GM06990 (cell line): ENCODE data around the gene TRPM2.

Source experiments
- DNase-seq: peaks from one replicate; pipeline ENCODE4 v3.0.0-alpha.2; 2011; ENCODE audit not compliant: insufficient read length; ENCODE audit errors: extremely low read depth
- H3K27me3 ChIP-seq: replicated peaks from 2 replicates; pipeline ENCODE4 v1.6.0; 2011; ENCODE audit warnings: low read length; ENCODE audit not compliant: control insufficient read depth, insufficient read depth
- H3K36me3 ChIP-seq: 2 replicates; pipeline ENCODE4 v1.5.1; 2011; ENCODE audit warnings: low read length; ENCODE audit not compliant: control insufficient read depth, insufficient read depth
- H3K4me3 ChIP-seq: replicated peaks from 2 replicates; pipeline ENCODE4 v1.5.1; 2011; ENCODE audit warnings: low read depth, mild to moderate bottlenecking, control low read depth, low read length
- TF ChIP-seq, protein P1 (sequence below): IDR thresholded peaks from 2 replicates; pipeline ENCODE4 v1.5.1; 2011; ENCODE audit warnings: low read length, control low read depth, mild to moderate bottlenecking, inconsistent platforms; ENCODE audit not compliant: insufficient read depth, poor library complexity, severe bottlenecking

TRPM2 gene

GRCh38 chr21:44310628-44311507 is 42.6 kb upstream of the TRPM2 start:
- peaks cover 56% of the 10 kb centered on the region for H3K36me3 ChIP-seq
- DNase-seq = no peak
- TF ChIP-seq, protein P1, sequence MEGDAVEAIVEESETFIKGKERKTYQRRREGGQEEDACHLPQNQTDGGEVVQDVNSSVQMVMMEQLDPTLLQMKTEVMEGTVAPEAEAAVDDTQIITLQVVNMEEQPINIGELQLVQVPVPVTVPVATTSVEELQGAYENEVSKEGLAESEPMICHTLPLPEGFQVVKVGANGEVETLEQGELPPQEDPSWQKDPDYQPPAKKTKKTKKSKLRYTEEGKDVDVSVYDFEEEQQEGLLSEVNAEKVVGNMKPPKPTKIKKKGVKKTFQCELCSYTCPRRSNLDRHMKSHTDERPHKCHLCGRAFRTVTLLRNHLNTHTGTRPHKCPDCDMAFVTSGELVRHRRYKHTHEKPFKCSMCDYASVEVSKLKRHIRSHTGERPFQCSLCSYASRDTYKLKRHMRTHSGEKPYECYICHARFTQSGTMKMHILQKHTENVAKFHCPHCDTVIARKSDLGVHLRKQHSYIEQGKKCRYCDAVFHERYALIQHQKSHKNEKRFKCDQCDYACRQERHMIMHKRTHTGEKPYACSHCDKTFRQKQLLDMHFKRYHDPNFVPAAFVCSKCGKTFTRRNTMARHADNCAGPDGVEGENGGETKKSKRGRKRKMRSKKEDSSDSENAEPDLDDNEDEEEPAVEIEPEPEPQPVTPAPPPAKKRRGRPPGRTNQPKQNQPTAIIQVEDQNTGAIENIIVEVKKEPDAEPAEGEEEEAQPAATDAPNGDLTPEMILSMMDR = peak; percentile 21

GRCh38 chr21:44312089-44312488 is 41.3 kb upstream of the TRPM2 start:
- Histone ChIP-seq H3K36me3 (peaks cover 60% of the 10 kb centered on the region), H3K27me3 (no peaks in the 10 kb centered on the region), H3K4me3 (no peak overlapping the region)
- DNase-seq = no peak
- TF ChIP-seq, protein P1 = no peak

More at GRCh38 chr21:44310628-44311507, 42.6 kb upstream of the TRPM2 start:
- Histone ChIP-seq H3K27me3 (no peaks in the 10 kb centered on the region), H3K4me3 (no peak overlapping the region)

GRCh38 chr21:44312716-44313115 is 40.7 kb upstream of the TRPM2 start:
- H3K27me3 ChIP-seq = no peaks in the 10 kb centered on the region
- no peak for DNase-seq
- TF ChIP-seq, protein P1 = no peak
- H3K36me3 ChIP-seq = peaks cover 61% of the 10 kb centered on the region
- no peak overlapping the region for H3K4me3 ChIP-seq

DNA sequence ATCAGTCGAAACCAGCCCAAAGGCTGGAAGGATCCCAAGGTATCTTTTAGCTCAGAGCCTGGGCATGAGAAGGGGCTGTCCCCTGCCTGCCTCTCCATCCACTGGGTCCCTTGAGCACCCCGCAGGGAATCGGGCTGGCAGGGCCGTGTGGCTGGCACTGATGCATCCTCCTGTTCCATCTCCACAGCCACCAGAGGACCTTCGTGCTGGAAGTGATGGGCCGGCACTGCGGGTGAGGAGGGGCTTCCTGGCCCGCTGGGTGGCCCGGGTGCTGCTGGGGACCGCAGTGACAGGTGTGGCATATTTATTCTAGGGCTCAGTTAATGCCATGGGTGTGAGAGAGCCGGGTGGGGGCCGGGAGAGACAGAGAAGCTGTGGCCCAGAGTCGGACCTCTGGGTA is 40.0 kb upstream of the TRPM2 start:
- no peak for DNase-seq
- TF ChIP-seq, protein P1 = no peak
- Histone ChIP-seq H3K36me3 (peaks cover 65% of the 10 kb centered on the region), H3K4me3 (no peak overlapping the region), H3K27me3 (no peaks in the 10 kb centered on the region)

- Histone ChIP-seq H3K27me3 (no peaks in the 10 kb centered on the region), H3K36me3 (peaks cover 65% of the 10 kb centered on the region)
- TF ChIP-seq, protein P1 = no peak
Observed at GRCh38 chr21:44314128-44314527, 39.3 kb upstream of the TRPM2 start.

DNA sequence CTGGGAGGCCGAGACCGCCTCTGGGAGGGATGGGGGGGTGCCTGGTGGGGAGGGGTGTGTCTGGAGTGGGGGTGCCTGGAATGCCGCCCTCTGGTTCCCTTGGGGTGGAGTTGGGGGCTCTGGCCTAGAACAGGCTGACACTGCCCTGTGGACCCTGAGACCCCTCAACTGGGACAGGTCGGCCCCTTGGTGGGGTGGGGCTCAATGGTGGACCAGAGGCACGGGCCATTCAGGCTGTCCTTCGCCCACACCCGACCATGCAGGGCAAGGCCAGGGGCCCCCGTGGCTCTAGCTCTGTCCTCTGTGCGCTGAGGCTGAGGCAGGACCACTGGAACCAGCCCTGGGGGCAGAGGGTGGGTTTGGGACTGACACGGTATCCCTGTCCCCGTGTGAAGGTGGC is 38.9 kb upstream of the TRPM2 start:
- peaks cover 65% of the 10 kb centered on the region for H3K36me3 ChIP-seq
- H3K4me3 ChIP-seq = no peak overlapping the region
- TF ChIP-seq, protein P1 = no peak
- no peak for DNase-seq
- no peaks in the 10 kb centered on the region for H3K27me3 ChIP-seq

More at GRCh38 chr21:44314128-44314527, 39.3 kb upstream of the TRPM2 start:
- H3K4me3 ChIP-seq = no peak overlapping the region
- DNase-seq = no peak
